HUES48 (cell line): ENCODE measurements around the gene RNF128.
"Not testable (repeated sequence)": the region's sequence is repeated elsewhere in the genome, so short reads cannot be mapped to it uniquely, and the experiment has no call there.

Experiments used
- H3K27ac ChIP-seq: one replicate; pipeline ENCODE4 v1.7.0; 2013; ENCODE audit warnings: low read depth, low read length, inconsistent platforms
- H3K27me3 ChIP-seq: 2 replicates; pipeline ENCODE4 v1.6.1; 2013; ENCODE audit warnings: mild to moderate bottlenecking, low read length; ENCODE audit not compliant: control insufficient read depth, insufficient read depth
- H3K36me3 ChIP-seq: 2 replicates; pipeline ENCODE4 v1.6.1; 2013; ENCODE audit warnings: low read length; ENCODE audit not compliant: control insufficient read depth, insufficient read depth
- H3K4me1 ChIP-seq: 2 replicates; pipeline ENCODE4 v1.6.1; 2013; ENCODE audit warnings: mild to moderate bottlenecking, low read length; ENCODE audit not compliant: control insufficient read depth, insufficient read depth
- H3K4me3 ChIP-seq: 2 replicates; pipeline ENCODE4 v1.5.1; 2013; ENCODE audit warnings: mild to moderate bottlenecking, low read depth, low read length
- H3K9ac ChIP-seq: 2 replicates; pipeline ENCODE4 v1.6.1; 2013; ENCODE audit warnings: mild to moderate bottlenecking, low read depth, low read length, moderate library complexity
- H3K9me3 ChIP-seq: 2 replicates; pipeline ENCODE4 v1.6.1; 2013; ENCODE audit warnings: low read length; ENCODE audit not compliant: control insufficient read depth, insufficient read depth

Gene RNF128

GRCh38 chrX:106802388-106803275 lies 76.1 kb downstream of the RNF128 start, which contains the start of gene TBC1D8B:
Gene TBC1D8B, plus strand, starts transcription at chrX:106802673. Its CDS starts 181 bp downstream, at chrX:106802854.
- Histone ChIP-seq H3K9me3 (no peaks in the 10 kb centered on the region), H3K4me1 (peaks cover 8% of the 10 kb centered on the region), H3K36me3 (no peaks in the 10 kb centered on the region), H3K27me3 (peaks cover 18% of the 10 kb centered on the region), H3K9ac (peak within 1 kb of the TSS; percentile 35), H3K27ac (no peak within 1 kb of the TSS), H3K4me3 (peak within 1 kb of the TSS; percentile 83)

GRCh38 chrX:106811131-106811910 lies 84.8 kb downstream of the RNF128 start:
- Histone ChIP-seq H3K36me3 (no peaks in the 10 kb centered on the region), H3K4me1 (peaks cover 8% of the 10 kb centered on the region), H3K4me3 (no peak overlapping the region), H3K9ac (no peak overlapping the region), H3K27me3 (no peaks in the 10 kb centered on the region), H3K9me3 (no peaks in the 10 kb centered on the region), H3K27ac (no peak overlapping the region)

- not testable (repeated sequence) for H3K27me3 ChIP-seq, H3K27ac ChIP-seq, H3K4me3 ChIP-seq, H3K9ac ChIP-seq, H3K4me1 ChIP-seq, H3K36me3 ChIP-seq, H3K9me3 ChIP-seq
These were observed 86.4 kb downstream of the RNF128 start for GRCh38 chrX:106812930-106813329.

- H3K27ac ChIP-seq, H3K4me3 ChIP-seq, H3K27me3 ChIP-seq, H3K36me3 ChIP-seq, H3K9me3 ChIP-seq, H3K9ac ChIP-seq, H3K4me1 ChIP-seq: not testable (repeated sequence)
These were observed 87.6 kb downstream of the RNF128 start for GRCh38 chrX:106814093-106814492.
